DND-41 (cell line): ENCODE data around the gene ACOT9.
A peak's percentile ranks its signal among the peaks of the same experiment; 100 is the strongest.

Source experiments
- ATAC-seq: fragments of 200-7000 bp; cut with Tn5 transposase; 3 replicates; pipeline ENCODE4 v1.9.1; 2021; ENCODE audit warnings: low read depth; ENCODE audit not compliant: insufficient read depth
- DNase-seq: peaks from one replicate; pipeline ENCODE4 v3.0.0-alpha.2; 2020
- H2AFZ ChIP-seq: 2 replicates; pipeline ENCODE4 v1.6.0; 2012; ENCODE audit warnings: low read depth, low read length
- H3K27ac ChIP-seq: 2 replicates; pipeline ENCODE4 v1.5.1; 2012; ENCODE audit warnings: low read length, inconsistent platforms
- H3K27me3 ChIP-seq: fragments of 200-600 bp; sonication (generic); 2 replicates; pipeline ENCODE4 v1.6.0; 2012; ENCODE audit warnings: low read length, mild to moderate bottlenecking, inconsistent platforms; ENCODE audit not compliant: insufficient read depth, poor library complexity
- H3K36me3 ChIP-seq: 2 replicates; pipeline ENCODE4 v1.5.1; 2012; ENCODE audit warnings: low read length, inconsistent platforms; ENCODE audit not compliant: insufficient read depth
- H3K4me1 ChIP-seq: 2 replicates; pipeline ENCODE4 v1.5.1; 2012; ENCODE audit warnings: mild to moderate bottlenecking, low read length; ENCODE audit not compliant: insufficient read depth
- H3K4me2 ChIP-seq: 2 replicates; pipeline ENCODE4 v1.6.0; 2012; ENCODE audit warnings: mild to moderate bottlenecking, moderate library complexity, low read length, inconsistent platforms; ENCODE audit not compliant: insufficient read depth
- H3K4me3 ChIP-seq, 2 experiments: fragments of 200-600 bp in 1 of 2; shearing (Covaris generic) in 1 of 2; 2 replicates each; pipeline ENCODE4 v1.5.1; 2012 to 2016; ENCODE audit warnings: inconsistent platforms in 2 of 2, low read length in 2 of 2, mild to moderate bottlenecking in 2 of 2, low read depth in 1 of 2, moderate library complexity in 1 of 2
- H3K79me2 ChIP-seq: 2 replicates; pipeline ENCODE4 v1.6.0; 2012; ENCODE audit warnings: low read length, inconsistent platforms; ENCODE audit not compliant: insufficient read depth
- H3K9ac ChIP-seq: 2 replicates; pipeline ENCODE4 v1.6.0; 2012; ENCODE audit warnings: low read depth, mild to moderate bottlenecking, inconsistent platforms, low read length, moderate library complexity
- H3K9me3 ChIP-seq: 2 replicates; pipeline ENCODE4 v1.5.1; 2012; ENCODE audit warnings: low read length, moderate library complexity, mild to moderate bottlenecking, inconsistent platforms; ENCODE audit not compliant: insufficient read depth, severe bottlenecking
- H4K20me1 ChIP-seq: 2 replicates; pipeline ENCODE4 v1.6.0; 2012; ENCODE audit warnings: low read length; ENCODE audit not compliant: insufficient read depth
- EZH2 ChIP-seq: IDR thresholded peaks from 3 replicates; pipeline ENCODE4 v1.6.1; 2012; ENCODE audit warnings: borderline replicate concordance, low read depth, mild to moderate bottlenecking, moderate library complexity, low read length, inconsistent platforms; ENCODE audit not compliant: severe bottlenecking
- TF ChIP-seq, protein P1 (sequence below): IDR thresholded peaks from 2 replicates; pipeline ENCODE4 v1.5.1; 2012; ENCODE audit warnings: borderline replicate concordance, low read length, moderate library complexity, mild to moderate bottlenecking; ENCODE audit not compliant: poor library complexity, severe bottlenecking; ENCODE audit errors: extremely low read depth

Gene ACOT9

DNA sequence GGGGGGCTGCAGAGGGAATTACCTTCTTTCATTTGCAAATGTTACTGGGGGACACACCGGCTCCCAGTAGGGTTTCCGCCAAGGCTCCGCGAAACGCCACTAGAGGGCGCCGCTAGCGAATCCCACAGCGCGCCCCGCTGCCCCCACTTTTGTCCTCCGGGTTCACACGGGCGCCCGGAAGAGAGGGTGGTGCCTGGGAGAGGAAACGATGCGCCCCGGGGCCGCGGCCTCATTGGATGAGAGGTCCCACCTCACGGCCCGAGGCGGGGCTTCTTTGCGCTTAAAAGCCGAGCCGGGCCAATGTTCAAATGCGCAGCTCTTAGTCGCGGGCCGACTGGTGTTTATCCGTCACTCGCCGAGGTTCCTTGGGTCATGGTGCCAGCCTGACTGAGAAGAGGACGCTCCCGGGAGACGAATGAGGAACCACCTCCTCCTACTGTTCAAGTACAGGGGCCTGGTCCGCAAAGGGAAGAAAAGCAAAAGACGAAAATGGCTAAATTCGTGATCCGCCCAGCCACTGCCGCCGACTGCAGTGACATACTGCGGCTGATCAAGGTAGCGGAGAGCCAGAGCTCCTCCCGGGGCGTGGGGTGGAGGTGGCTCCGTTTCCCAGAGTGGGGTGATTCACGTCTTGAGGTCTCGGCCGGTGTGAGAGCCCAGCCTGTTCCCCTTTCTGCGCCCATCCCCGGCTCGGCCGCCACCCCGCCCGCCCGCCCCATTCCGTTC, 40.0 kb upstream of the ACOT9 start, which contains the start of gene SAT1:
Gene SAT1 (plus strand): TSS at position 311 of the 726 bp plus-strand sequence. CDS start 179 bp downstream, at position 490.
- Histone ChIP-seq H3K9me3 (no peaks in the 10 kb centered on the region), H3K9ac (peak within 1 kb of the TSS; percentile 75), H3K4me3 (peak within 1 kb of the TSS; percentile 64 to 94; a peak in 3 of 4 replicates), H3K79me2 (peaks cover 10% of the 10 kb centered on the region), H3K36me3 (peaks cover 10% of the 10 kb centered on the region), H3K4me2 (peak within 1 kb of the TSS; percentile 93), H2AFZ (peak within 1 kb of the TSS; percentile 87), H4K20me1 (no peaks in the 10 kb centered on the region), H3K27me3 (no peaks in the 10 kb centered on the region), H3K4me1 (peaks cover 30% of the 10 kb centered on the region), H3K27ac (peak within 1 kb of the TSS; percentile 83)
- ATAC-seq = peak; percentile 97
- no peak for TF ChIP-seq EZH2
- TF ChIP-seq, protein P1, sequence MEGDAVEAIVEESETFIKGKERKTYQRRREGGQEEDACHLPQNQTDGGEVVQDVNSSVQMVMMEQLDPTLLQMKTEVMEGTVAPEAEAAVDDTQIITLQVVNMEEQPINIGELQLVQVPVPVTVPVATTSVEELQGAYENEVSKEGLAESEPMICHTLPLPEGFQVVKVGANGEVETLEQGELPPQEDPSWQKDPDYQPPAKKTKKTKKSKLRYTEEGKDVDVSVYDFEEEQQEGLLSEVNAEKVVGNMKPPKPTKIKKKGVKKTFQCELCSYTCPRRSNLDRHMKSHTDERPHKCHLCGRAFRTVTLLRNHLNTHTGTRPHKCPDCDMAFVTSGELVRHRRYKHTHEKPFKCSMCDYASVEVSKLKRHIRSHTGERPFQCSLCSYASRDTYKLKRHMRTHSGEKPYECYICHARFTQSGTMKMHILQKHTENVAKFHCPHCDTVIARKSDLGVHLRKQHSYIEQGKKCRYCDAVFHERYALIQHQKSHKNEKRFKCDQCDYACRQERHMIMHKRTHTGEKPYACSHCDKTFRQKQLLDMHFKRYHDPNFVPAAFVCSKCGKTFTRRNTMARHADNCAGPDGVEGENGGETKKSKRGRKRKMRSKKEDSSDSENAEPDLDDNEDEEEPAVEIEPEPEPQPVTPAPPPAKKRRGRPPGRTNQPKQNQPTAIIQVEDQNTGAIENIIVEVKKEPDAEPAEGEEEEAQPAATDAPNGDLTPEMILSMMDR = peak; percentile 78
- peak; percentile 94 for DNase-seq

DNA sequence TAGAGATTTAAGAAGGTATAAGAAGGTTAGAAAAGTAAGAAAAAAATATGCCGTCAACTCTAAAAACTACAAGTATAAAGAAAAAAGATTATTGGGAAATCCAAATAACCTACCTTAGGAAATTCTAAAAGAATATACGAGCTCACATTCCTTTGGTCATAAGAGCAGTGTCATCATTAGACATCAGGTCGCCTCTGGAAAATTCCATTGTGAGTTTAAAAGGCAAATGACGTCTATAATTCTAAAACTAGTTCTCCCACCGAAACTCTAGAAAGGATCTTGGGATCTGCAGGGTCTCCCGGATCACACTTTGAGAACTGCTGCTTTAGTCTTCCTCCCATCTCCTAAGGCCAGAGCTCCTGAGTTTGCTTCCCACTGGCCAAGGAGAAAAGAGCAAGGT, 39.4 kb upstream of the ACOT9 start:
- H2AFZ ChIP-seq = peak overlapping the region; percentile 84
- H3K4me2 ChIP-seq = peak overlapping the region; percentile 66
- H3K27ac ChIP-seq = peak overlapping the region; percentile 80
- H3K9me3 ChIP-seq = no peaks in the 10 kb centered on the region
- H3K4me3 ChIP-seq = peak overlapping the region in 1 of 2 experiments; percentile 55; a peak in 3 of 4 replicates
- ATAC-seq (no peak), DNase-seq (no peak)
- peaks cover 10% of the 10 kb centered on the region for H3K36me3 ChIP-seq
- TF ChIP-seq, protein P1 = no peak
- no peak for TF ChIP-seq EZH2
- H3K9ac ChIP-seq = peak overlapping the region; percentile 52
- peaks cover 30% of the 10 kb centered on the region for H3K4me1 ChIP-seq
- H3K27me3 ChIP-seq = no peaks in the 10 kb centered on the region
- peaks cover 10% of the 10 kb centered on the region for H3K79me2 ChIP-seq
- no peaks in the 10 kb centered on the region for H4K20me1 ChIP-seq

DNA sequence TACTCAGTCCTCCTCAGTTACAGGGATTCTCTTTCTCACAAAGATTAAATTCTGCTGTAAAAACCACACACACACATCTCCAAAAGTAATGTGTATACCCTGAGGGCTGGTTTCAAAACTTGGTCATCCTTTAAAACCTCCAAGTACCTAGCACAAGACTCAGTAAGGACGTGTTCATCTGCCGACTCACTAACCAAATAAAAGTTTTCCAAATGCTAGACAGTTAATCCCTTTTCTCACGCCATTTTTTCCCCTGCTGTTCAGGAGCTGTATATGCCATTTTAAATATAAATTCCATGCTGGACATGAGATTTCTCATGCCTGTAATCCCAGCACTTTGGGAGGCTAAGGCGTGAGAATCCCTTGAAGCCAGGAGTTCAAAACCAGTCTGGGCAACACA, 35.9 kb upstream of the ACOT9 start:
- H3K79me2 ChIP-seq = peaks cover 8% of the 10 kb centered on the region
- H3K4me3 ChIP-seq = no peak overlapping the region
- H3K27me3 ChIP-seq = no peaks in the 10 kb centered on the region
- no peaks in the 10 kb centered on the region for H3K9me3 ChIP-seq
- H3K9ac ChIP-seq = no peak overlapping the region
- no peak for TF ChIP-seq EZH2
- TF ChIP-seq, protein P1 = no peak
- H4K20me1 ChIP-seq = no peaks in the 10 kb centered on the region
- H2AFZ ChIP-seq = no peak overlapping the region
- H3K27ac ChIP-seq = no peak overlapping the region
- H3K36me3 ChIP-seq = no peaks in the 10 kb centered on the region
- no peak for ATAC-seq
- H3K4me1 ChIP-seq = peaks cover 24% of the 10 kb centered on the region
- no peak for DNase-seq
- H3K4me2 ChIP-seq = no peak overlapping the region
